ENCODE measurements around the gene TCF4. TPM values are rescaled to one million over a fixed set of nuclear protein-coding genes. Genes with fewer than 3 reads are reported as not detected.

The TCF4 gene
- total and polyA plus RNA-seq, 8 donors = 99.1 to 165 (median 138) TPM

DNA sequence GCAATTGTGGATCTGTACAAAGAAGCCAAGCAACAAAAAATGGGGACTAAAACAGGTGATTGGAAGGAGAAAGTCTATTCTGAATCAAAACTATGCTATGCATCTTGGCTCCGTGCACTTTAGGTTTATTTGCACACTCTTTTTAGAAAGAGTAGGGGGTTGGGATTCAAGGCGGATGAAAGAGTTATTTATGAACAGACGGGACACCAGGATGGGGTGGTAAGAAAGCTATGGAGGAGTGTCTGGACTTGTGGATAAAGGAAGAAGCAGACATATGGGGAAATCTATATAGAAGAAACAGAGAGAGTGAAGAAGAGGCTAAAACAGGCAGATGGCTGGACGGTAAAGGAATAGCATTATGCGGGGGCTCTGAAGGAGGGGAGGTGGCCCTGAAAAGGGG, 57.8 kb downstream of the TCF4 start:
- Histone ChIP-seq H3K9me3 (no peaks in the 10 kb centered on the region), H3K36me3 (no peaks in the 10 kb centered on the region), H3K4me3 (no peak overlapping the region), H3K27me3 (no peaks in the 10 kb centered on the region), H3K4me1 (no peaks in the 10 kb centered on the region), H3K27ac (no peak overlapping the region)
- DNase-seq (no peak), ATAC-seq (no peak)
- TF ChIP-seq, protein P1, sequence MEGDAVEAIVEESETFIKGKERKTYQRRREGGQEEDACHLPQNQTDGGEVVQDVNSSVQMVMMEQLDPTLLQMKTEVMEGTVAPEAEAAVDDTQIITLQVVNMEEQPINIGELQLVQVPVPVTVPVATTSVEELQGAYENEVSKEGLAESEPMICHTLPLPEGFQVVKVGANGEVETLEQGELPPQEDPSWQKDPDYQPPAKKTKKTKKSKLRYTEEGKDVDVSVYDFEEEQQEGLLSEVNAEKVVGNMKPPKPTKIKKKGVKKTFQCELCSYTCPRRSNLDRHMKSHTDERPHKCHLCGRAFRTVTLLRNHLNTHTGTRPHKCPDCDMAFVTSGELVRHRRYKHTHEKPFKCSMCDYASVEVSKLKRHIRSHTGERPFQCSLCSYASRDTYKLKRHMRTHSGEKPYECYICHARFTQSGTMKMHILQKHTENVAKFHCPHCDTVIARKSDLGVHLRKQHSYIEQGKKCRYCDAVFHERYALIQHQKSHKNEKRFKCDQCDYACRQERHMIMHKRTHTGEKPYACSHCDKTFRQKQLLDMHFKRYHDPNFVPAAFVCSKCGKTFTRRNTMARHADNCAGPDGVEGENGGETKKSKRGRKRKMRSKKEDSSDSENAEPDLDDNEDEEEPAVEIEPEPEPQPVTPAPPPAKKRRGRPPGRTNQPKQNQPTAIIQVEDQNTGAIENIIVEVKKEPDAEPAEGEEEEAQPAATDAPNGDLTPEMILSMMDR (IDR thresholded peaks at IDR 0.05) = no peak
- intact Hi-C loops (cut with DNase I) = no loop called here

DNA sequence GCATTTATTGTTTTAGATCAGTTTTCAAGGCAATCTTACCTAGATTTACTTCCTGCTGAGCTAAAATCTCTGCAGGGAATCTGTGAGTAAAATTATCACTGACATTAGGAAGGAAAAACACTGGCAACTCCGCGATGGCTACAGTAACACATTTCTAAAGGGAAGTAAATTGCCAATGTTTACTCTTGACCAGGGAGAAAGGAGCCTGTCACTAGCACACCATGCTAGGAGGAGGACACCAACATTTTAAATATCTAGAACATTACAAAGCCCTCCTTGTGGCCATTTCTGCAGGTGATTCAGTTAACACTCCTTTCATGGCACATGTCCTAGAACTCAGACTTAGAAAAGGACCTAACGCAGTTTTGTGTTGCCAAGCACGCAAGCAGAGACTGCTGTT, 58.4 kb downstream of the TCF4 start:
- Histone ChIP-seq H3K27me3 (no peaks in the 10 kb centered on the region), H3K9me3 (no peaks in the 10 kb centered on the region), H3K4me3 (no peak overlapping the region), H3K36me3 (no peaks in the 10 kb centered on the region), H3K4me1 (no peaks in the 10 kb centered on the region), H3K27ac (no peak overlapping the region)
- DNase-seq = no peak
- intact Hi-C loops (cut with DNase I) = no loop called here
- ATAC-seq = no peak
- TF ChIP-seq, protein P1 (IDR thresholded peaks at IDR 0.05) = no peak

DNA sequence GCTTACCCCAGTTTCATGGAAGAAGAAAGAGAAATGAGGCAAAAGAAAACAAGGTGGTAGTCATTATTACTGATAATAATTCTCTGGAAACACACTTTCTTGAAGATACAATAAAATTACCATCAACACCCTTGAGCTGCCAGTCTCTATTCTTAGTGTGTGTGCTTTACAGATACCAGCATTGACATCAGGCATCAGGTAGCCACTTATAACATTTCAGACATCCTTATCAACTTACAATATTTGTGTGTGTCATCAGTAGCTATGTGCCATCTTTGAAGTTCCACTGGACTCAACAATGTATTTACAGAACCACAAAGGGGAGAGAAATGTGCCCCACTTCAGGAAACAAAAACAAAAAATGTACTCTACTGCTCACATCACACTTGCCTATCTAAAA, 62.1 kb downstream of the TCF4 start:
- no peak overlapping the region for H3K27ac ChIP-seq
- DNase-seq (no peak), ATAC-seq (no peak)
- no peaks in the 10 kb centered on the region for H3K9me3 ChIP-seq
- no peak overlapping the region for H3K4me3 ChIP-seq
- H3K36me3 ChIP-seq = no peaks in the 10 kb centered on the region
- intact Hi-C loops (cut with DNase I) = no loop called here
- TF ChIP-seq, protein P1 (IDR thresholded peaks at IDR 0.05) = no peak
- no peaks in the 10 kb centered on the region for H3K4me1 ChIP-seq
- no peaks in the 10 kb centered on the region for H3K27me3 ChIP-seq

DNA sequence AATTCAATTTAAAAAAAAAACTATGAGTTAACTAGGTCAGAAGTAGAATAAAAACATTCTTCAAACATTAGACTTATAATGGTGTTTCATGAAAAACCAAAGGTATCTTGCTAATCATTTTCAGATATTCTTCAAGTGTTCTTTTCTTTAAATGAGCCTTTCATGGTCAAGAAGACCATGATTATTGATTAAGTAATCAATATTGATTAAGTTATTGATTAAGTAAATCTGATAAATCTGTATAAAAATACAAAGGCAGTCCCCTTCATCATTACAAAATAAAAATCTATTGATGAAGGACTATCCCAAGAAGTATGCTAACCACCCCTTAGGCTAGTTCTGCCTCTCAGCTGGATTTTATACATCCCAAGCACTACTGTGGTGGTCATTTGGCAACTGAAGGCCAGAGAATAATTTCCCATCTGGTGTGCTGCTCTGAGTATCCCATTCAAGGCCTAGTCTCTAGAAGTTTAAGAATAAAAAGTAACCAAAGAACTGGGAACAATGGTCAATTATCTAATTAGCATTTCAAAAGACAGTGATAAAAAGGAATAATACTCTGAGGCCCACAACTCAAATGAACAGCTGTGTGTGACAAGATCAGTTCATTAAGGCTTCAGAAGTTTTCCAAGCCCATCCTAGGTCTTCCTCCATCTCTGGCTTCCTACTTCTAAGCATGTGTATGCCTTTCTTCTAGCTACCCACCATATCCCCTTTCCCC, 63.5 kb downstream of the TCF4 start:
- TF ChIP-seq, protein P1 (IDR thresholded peaks at IDR 0.05) = no peak
- H3K27me3 ChIP-seq = no peaks in the 10 kb centered on the region
- H3K4me3 ChIP-seq = no peak overlapping the region
- DNase-seq = no peak
- H3K9me3 ChIP-seq = no peaks in the 10 kb centered on the region
- H3K27ac ChIP-seq = no peak overlapping the region
- no peak for ATAC-seq
- H3K4me1 ChIP-seq = no peaks in the 10 kb centered on the region
- intact Hi-C loops (cut with DNase I) = no loop called here
- H3K36me3 ChIP-seq = no peaks in the 10 kb centered on the region

DNA sequence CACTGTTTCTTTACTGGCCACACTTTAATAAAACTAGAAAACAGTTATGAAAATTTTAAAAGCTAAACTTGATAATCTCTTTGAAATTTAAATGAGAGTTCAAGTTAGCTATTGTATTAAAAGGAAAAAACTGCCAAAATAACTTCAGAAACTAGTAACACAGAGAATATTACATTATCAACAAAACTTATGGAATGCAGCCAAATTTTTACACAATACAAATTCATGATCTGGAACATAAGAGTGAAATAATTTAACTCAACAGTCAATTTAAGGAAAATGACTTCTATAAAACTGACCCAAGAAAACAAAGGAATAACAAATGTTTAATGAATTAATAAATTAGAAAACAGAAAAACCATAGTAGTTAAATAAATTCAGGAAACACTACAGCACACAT, 65.0 kb downstream of the TCF4 start:
- Histone ChIP-seq H3K4me1 (no peaks in the 10 kb centered on the region), H3K27ac (no peak overlapping the region), H3K4me3 (no peak overlapping the region), H3K9me3 (no peaks in the 10 kb centered on the region), H3K36me3 (no peaks in the 10 kb centered on the region), H3K27me3 (no peaks in the 10 kb centered on the region)
- TF ChIP-seq, protein P1 (IDR thresholded peaks at IDR 0.05) = no peak
- intact Hi-C loops (cut with DNase I) = no loop called here
- no peak for DNase-seq
- ATAC-seq = no peak

All from left lung (tissue), 10 donors.